HFFc6 (cell line): Measurements from ENCODE around the gene TKFC. TPM values are rescaled to one million over a fixed set of nuclear protein-coding genes. Genes with fewer than 3 reads are reported as not detected.

Experiments used
- DNase-seq: peaks from one replicate; pipeline ENCODE4 v3.0.0-alpha.2; 2018
- H3K27ac Mint-ChIP-seq: 2 replicates; pipeline ENCODE4 v1.8.0; 2020; ENCODE audit warnings: mild to moderate bottlenecking, mixed read lengths
- H3K27me3 Mint-ChIP-seq: 2 replicates; pipeline ENCODE4 v1.8.0; 2021; ENCODE audit warnings: mild to moderate bottlenecking, moderate library complexity, mixed read lengths; ENCODE audit not compliant: insufficient read depth
- H3K36me3 Mint-ChIP-seq: 2 replicates; pipeline ENCODE4 v1.8.0; 2021; ENCODE audit warnings: low read depth, mixed read lengths
- H3K4me1 Mint-ChIP-seq: 2 replicates; pipeline ENCODE4 v1.8.0; 2020; ENCODE audit warnings: low read depth, mixed read lengths
- H3K4me3 Mint-ChIP-seq: 2 replicates; pipeline ENCODE4 v1.8.0; 2020; ENCODE audit warnings: mild to moderate bottlenecking, moderate library complexity, mixed read lengths
- H3K9me3 Mint-ChIP-seq: 2 replicates; pipeline ENCODE4 v1.8.0; 2020; ENCODE audit warnings: mild to moderate bottlenecking, mixed read lengths
- CTCF ChIP-seq: fragments of 200-600 bp; sonication (generic); IDR thresholded peaks from 2 replicates; pipeline ENCODE4 v1.5.0; 2021; ENCODE audit warnings: antibody characterized with exemption, mild to moderate bottlenecking
- total RNA-seq, 6 experiments: library from RNA; stranded (reverse); fragmentation: NEBNext Ultra II Directional; extraction: Animal tissue kit (Norgen Biotek cat#: 25700); gene quantifications; 2 replicates in 1 of 6; 3 replicates in 5 of 6; pipeline ENCODE4 v1.2.3, GENCODE V29; 2021

The TKFC gene
- total RNA-seq, 6 experiments from 2014 or later = 27.3 to 43.0 (median 31.8) TPM

- TF ChIP-seq CTCF = no peak
- DNase-seq = no peak
- H3K36me3 Mint-ChIP-seq = peaks cover 27% of the 10 kb centered on the region
- no peaks in the 10 kb centered on the region for H3K27me3 Mint-ChIP-seq
- no peak overlapping the region; the same call in 1 of the 2 replicates for H3K27ac Mint-ChIP-seq
- peak overlapping the region; percentile 99 for H3K4me3 Mint-ChIP-seq
- H3K4me1 Mint-ChIP-seq = peaks cover 50% of the 10 kb centered on the region
- no peaks in the 10 kb centered on the region; the same call in 1 of the 2 replicates for H3K9me3 Mint-ChIP-seq
Measured at GRCh38 chr11:61364012-61364675, 31.1 kb downstream of the TKFC start.

- Mint-ChIP-seq H3K4me1 (peaks cover 31% of the 10 kb centered on the region), H3K27me3 (no peaks in the 10 kb centered on the region), H3K4me3 (no peak overlapping the region), H3K27ac (no peak overlapping the region), H3K9me3 (peaks cover 10% of the 10 kb centered on the region), H3K36me3 (peaks cover 53% of the 10 kb centered on the region)
- no peak for TF ChIP-seq CTCF
- no peak for DNase-seq
Measured at GRCh38 chr11:61367406-61367805, 34.4 kb downstream of the TKFC start.

GRCh38 chr11:61368646-61369045 is 35.6 kb downstream of the TKFC start:
- no peaks in the 10 kb centered on the region for H3K27me3 Mint-ChIP-seq
- peaks cover 19% of the 10 kb centered on the region for H3K4me1 Mint-ChIP-seq
- H3K27ac Mint-ChIP-seq = no peak overlapping the region
- no peak for DNase-seq
- peaks cover 50% of the 10 kb centered on the region for H3K36me3 Mint-ChIP-seq
- H3K9me3 Mint-ChIP-seq = peaks cover 10% of the 10 kb centered on the region
- no peak for TF ChIP-seq CTCF
- H3K4me3 Mint-ChIP-seq = no peak overlapping the region

GRCh38 chr11:61369372-61370348 is 36.6 kb downstream of the TKFC start:
- DNase-seq = no peak
- peaks cover 47% of the 10 kb centered on the region for H3K36me3 Mint-ChIP-seq
- H3K27ac Mint-ChIP-seq = no peak overlapping the region
- H3K27me3 Mint-ChIP-seq = no peaks in the 10 kb centered on the region
- no peak for TF ChIP-seq CTCF
- peaks cover 10% of the 10 kb centered on the region for H3K9me3 Mint-ChIP-seq
- peaks cover 13% of the 10 kb centered on the region for H3K4me1 Mint-ChIP-seq
- H3K4me3 Mint-ChIP-seq = no peak overlapping the region

- no peak for TF ChIP-seq CTCF
- no peak for DNase-seq
- H3K4me3 Mint-ChIP-seq = no peak overlapping the region
- H3K27ac Mint-ChIP-seq = no peak overlapping the region
- H3K4me1 Mint-ChIP-seq = peaks cover 13% of the 10 kb centered on the region
- peaks cover 51% of the 10 kb centered on the region for H3K36me3 Mint-ChIP-seq
- no peaks in the 10 kb centered on the region for H3K27me3 Mint-ChIP-seq
- peaks cover 10% of the 10 kb centered on the region for H3K9me3 Mint-ChIP-seq
Measured at GRCh38 chr11:61370349-61371005, 37.4 kb downstream of the TKFC start.
